ENCODE results near the gene ITGA11.

ITGA11 gene

DNA sequence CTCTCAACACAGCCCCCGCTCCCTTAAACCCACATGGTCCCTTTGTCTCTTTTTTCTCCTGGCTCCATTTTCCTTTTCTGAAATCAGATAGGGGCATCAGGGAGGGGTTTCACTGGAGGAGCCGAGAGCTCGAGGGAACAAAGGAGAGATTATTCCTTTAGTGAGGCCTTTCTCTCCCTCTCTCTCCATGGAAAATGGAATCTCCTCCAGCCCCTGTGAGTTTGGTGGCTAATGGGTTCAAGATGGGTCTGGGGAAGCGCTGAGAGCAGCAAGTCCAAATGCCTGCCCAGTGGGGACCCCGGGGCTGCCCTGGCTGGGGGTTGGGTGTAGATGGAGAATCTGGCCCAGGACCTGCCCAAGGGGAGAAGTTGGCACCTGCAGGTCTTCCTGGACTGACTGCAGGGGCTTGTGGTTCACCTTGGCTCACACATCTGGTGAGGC is 56.8 kb downstream of the ITGA11 start:
- TF ChIP-seq, protein P1, sequence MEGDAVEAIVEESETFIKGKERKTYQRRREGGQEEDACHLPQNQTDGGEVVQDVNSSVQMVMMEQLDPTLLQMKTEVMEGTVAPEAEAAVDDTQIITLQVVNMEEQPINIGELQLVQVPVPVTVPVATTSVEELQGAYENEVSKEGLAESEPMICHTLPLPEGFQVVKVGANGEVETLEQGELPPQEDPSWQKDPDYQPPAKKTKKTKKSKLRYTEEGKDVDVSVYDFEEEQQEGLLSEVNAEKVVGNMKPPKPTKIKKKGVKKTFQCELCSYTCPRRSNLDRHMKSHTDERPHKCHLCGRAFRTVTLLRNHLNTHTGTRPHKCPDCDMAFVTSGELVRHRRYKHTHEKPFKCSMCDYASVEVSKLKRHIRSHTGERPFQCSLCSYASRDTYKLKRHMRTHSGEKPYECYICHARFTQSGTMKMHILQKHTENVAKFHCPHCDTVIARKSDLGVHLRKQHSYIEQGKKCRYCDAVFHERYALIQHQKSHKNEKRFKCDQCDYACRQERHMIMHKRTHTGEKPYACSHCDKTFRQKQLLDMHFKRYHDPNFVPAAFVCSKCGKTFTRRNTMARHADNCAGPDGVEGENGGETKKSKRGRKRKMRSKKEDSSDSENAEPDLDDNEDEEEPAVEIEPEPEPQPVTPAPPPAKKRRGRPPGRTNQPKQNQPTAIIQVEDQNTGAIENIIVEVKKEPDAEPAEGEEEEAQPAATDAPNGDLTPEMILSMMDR (IDR thresholded peaks at IDR 0.05): no peak

DNA sequence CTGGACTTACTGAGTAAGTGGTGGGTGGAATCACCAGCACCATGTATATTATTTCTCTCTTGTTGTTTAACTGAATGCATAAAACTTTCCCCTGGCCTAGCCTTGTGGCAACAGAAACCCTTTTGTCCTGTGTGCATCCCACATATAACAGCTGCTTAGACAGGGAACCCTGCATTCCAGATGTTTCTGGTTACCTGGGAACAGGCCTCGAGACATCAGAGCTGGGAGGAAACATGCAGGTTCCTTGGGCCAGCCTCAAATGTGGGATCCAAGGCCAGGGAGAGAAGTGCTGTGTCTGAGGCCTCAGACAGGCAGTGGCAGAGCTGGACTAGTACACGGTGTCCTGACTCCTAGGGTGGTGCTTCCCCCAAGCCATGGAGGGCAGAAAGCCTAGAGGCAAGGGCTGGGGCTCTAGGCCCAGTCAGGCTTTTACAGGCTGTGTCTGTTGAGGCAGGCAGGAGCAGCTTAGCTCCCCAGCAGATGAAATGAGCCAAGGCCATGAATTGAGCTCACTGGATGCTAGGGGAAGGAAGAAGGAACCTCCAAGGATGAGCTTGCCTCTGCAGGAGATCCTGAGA is 57.7 kb downstream of the ITGA11 start:
- TF ChIP-seq, protein P1 (IDR thresholded peaks at IDR 0.05): no peak

DNA sequence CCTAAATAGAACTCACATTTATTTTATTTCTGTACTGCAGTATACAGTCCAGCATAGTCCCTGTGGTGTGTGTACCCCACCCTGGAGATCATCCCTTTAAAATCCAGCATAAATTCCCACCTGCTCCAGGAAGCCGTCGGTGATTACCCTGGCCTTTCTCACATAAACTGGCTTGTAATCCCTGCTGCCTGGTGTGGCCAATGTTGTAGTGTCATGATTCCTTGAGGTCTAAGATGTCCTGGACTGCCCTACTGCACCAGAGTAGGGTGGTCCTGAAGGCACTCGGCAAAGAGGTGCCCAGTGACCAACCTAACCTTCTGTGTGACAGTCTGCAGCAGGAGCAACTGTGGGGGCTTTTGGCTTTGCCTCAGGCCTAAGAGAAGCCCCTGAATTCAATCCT is 58.9 kb downstream of the ITGA11 start:
- TF ChIP-seq, protein P1 (IDR thresholded peaks at IDR 0.05): no peak

DNA sequence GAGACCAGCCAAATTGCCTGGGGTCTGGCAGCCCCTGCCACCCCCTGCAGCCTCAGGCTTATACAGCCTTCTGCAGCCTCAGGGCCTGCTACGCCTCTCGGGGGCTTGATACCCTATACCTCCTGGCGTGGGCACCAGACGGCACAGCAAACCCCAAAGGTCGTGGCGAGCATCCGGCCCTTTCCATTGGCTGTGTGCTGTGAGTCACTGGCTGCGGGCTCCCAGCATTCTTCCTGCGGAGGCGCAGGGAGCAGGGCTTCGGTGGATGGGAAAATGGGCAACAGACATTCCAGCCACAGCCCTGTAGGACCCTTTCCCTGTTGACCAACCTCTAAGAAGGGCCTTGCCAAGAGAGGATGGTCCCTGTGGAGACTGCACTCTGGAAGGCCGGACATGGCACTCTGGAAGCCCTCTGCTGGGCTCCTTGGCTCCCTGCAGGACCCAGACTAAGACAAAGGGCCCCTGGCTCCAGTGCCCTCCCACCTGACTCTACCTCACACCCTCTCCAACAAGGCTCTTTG is 59.6 kb downstream of the ITGA11 start:
- TF ChIP-seq, protein P1 (IDR thresholded peaks at IDR 0.05): no peak; the same call in 1 of the 2 replicates

DNA sequence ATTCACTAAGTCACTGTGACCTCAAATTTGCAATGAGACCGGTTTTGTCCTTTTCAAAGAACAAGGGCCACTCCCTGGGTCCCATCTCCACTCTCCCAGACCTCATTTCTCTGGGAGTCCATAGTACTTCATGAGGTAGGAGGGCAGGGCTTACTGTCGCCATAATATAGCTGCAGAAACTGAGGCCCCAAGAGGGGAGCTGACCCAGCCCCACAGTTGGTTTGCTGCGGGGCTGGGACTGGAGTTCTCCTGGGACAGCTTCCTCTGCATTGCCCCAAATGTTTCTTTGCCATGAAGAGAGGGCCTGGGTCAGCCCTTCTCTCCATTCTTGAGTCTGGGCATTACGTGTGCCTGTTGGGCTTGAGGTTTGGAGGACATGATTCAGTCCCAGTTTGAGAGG is 60.1 kb downstream of the ITGA11 start:
- TF ChIP-seq, protein P1 (IDR thresholded peaks at IDR 0.05): no peak

DNA sequence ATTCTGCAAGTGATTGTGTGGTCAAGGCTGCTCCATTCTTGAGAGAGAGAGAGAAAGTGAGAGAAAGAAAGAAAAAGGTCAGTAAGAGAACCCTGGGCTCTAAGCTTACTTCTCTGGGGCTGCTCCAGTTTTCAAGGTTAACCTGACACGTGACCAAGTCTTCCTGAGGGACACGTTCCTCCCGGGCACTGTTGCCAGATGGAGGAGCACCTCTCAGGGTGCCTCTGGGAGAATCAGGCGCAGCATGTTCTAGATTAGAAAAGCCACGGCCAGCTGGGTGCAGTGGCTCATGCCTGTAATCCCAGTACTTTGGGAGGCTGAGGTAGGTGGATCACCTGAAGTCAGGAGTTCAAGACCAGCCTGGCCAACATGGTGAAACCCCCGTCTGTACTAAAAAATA is 60.8 kb downstream of the ITGA11 start:
- TF ChIP-seq, protein P1 (IDR thresholded peaks at IDR 0.05): no peak

DNA sequence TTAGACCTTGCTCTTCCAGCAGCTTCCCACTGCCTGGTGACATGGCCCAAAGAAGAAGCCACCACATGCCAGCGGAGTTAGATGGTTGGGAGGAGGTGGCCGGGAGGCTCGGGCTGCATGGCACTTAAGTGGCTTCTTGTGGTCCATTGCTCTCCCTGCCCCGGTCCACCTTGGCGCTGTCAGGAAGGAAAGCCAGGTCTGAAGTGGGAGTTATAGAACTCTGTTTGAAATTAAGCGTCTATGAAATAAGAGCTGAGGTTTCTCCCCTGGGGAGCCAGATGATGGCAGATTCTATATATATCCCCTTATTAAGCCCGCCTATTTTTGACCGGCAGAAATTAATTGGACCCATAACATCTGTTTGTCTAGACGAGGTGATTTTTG is 61.2 kb downstream of the ITGA11 start:
- TF ChIP-seq, protein P1 (IDR thresholded peaks at IDR 0.05): no peak
